SU-DHL-6 (cell line): ENCODE data around the gene TP53TG5.

Source experiments
- CTCF ChIP-seq: fragments of 200-600 bp; sonication (generic); IDR thresholded peaks from one replicate; pipeline ENCODE4 v1.5.1; 2017; ENCODE audit warnings: antibody characterized with exemption, mild to moderate bottlenecking, low read length, moderate library complexity; ENCODE audit not compliant: insufficient read depth, poor library complexity, severe bottlenecking
- EZH2phosphoT487 ChIP-seq: fragments of 200-600 bp; sonication (generic), shearing (Covaris generic); conservative IDR thresholded peaks from 2 replicates; pipeline ENCODE4 v1.6.1; 2018; ENCODE audit warnings: mild to moderate bottlenecking, antibody characterized with exemption, low read length, moderate library complexity, mixed read lengths

- TF ChIP-seq CTCF, result no peak
- TF ChIP-seq EZH2phosphoT487, result no peak
Measured at GRCh38 chr20:45355209-45356084, 22.7 kb downstream of the TP53TG5 start.
